ENCODE data around the gene TENT5A.

Gene TENT5A

DNA sequence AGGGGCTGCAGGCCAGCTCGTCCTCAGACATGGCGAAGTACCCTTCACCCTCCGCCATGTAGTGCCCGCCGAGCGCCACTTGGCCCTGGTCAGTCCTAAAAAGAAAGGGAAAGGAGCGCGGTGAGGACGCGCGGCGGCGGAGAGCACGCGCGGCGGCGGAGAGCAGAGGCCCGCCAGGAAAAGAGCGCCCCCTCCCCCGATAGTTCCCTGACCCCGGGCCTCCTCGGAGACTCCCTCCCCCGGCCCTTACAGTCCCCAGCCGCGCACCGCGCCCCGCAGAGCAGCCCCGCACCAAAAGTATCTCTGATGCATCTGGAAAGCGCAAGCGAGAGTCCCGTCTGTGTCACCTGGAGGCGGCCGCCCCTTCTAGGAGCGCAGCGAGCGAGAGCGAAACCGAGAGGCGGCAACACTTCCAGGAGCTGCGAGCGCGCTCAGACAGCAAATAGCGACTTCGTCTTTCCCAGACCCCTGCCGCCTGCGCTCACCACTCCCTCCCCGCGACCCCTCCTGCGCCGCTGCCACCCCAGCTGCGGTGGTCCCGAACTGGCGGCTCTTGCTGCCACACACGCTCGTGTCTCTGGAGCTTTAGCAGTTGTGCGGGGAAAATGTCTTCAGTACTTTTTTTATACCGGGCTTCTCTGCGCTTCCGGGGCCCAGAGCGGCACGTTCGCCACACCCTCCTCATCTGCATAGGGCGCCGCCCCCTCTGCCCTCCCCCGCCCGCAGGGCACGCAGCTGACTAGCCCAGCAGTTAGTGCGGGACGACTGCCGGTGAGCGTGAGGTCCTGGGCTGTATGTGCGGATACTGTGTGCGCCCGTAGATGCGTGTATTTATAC lies at the start of gene TENT5A:
TSS of gene TENT5A (minus strand) at position 598 of the 837 bp plus-strand sequence. CDS start at position 58, 540 bp downstream.
- H3K27ac ChIP-seq, result peak within 1 kb of the TSS; percentile 80
- TF ChIP-seq, protein P1, sequence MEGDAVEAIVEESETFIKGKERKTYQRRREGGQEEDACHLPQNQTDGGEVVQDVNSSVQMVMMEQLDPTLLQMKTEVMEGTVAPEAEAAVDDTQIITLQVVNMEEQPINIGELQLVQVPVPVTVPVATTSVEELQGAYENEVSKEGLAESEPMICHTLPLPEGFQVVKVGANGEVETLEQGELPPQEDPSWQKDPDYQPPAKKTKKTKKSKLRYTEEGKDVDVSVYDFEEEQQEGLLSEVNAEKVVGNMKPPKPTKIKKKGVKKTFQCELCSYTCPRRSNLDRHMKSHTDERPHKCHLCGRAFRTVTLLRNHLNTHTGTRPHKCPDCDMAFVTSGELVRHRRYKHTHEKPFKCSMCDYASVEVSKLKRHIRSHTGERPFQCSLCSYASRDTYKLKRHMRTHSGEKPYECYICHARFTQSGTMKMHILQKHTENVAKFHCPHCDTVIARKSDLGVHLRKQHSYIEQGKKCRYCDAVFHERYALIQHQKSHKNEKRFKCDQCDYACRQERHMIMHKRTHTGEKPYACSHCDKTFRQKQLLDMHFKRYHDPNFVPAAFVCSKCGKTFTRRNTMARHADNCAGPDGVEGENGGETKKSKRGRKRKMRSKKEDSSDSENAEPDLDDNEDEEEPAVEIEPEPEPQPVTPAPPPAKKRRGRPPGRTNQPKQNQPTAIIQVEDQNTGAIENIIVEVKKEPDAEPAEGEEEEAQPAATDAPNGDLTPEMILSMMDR (conservative IDR thresholded peaks at IDR 0.05), result peak; percentile 18

DNA sequence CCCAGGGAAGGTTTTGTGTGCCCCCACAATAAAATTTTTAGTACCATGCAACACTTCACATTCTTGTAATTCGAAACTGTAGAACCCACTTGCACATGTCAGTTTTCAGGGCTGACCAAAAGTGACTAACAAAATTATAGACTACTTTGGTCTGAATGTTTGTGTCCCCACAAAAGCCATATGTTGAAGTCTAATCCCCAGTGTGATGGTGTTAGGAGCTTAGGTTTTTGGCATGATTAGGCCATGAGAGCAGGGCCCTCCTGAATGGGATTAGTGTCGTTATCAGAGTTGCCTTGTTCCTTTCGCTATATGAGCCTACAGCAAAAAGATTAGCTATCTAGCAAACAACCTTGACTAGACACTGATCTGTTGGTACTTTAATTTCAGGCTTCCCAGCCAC lies 49.0 kb upstream of the TENT5A start:
- H3K27ac ChIP-seq, result no peak overlapping the region
- TF ChIP-seq, protein P1 (conservative IDR thresholded peaks at IDR 0.05), result no peak

- TF ChIP-seq, protein P1 (conservative IDR thresholded peaks at IDR 0.05), result no peak
- no peak overlapping the region for H3K27ac ChIP-seq
Observed at GRCh38 chr6:81800666-81801065, 48.2 kb upstream of the TENT5A start.

DNA sequence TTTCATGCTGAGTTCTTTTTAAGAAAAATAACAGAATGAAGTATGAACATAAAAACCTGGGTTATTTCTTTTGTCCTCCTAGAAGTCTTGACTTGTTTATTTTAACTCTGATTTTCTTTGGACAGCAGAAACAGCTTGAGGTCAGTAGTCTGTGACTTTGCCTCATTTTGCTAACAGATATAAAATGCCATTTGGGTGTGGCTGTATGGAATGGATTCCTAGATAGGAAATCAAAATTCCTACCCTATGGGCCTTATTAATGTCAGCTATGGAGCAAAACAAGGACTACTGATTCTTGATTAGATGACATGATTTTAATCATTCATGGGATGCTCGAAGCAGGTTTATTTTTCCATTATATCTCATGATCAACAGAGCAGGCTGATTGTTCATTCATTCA lies 46.8 kb upstream of the TENT5A start:
- TF ChIP-seq, protein P1 (conservative IDR thresholded peaks at IDR 0.05), result no peak
- H3K27ac ChIP-seq, result no peak overlapping the region

- TF ChIP-seq, protein P1 (conservative IDR thresholded peaks at IDR 0.05), result no peak
- H3K27ac ChIP-seq, result no peak overlapping the region
Observed at GRCh38 chr6:81797591-81797990, 45.1 kb upstream of the TENT5A start.

- TF ChIP-seq, protein P1 (conservative IDR thresholded peaks at IDR 0.05), result no peak
- H3K27ac ChIP-seq, result no peak overlapping the region
Observed at GRCh38 chr6:81795890-81796289, 43.4 kb upstream of the TENT5A start.

DNA sequence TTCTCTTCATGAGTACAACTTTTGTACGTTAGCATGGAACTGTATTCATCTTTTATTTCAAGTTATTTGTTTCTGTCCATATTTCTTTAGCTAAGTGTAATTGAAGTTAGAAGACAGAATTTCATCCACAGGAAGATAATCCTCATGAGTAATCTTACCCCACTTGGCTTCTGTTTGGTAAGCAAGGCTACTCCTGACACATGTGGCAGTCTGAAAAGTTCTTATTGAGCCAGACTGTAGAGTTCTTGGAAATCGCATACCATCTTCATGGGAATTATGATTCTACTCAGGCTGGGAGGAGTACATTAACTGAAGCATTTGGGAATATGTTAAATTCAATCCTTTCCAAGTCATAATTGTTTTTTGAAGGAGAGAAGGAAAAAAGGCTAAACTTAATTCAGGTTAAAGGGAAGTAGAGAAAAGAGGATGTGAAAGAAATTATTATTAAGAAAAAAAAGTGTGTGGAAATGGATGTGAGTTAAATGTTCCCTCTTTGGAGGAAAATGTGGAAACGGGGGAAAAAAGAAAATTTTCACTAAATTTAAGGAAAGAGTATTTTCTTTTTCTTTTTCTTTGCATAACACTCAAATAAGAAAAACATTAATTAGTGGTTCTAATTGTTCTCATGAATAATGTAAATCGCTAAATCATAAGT lies 41.5 kb upstream of the TENT5A start:
- H3K27ac ChIP-seq, result no peak overlapping the region
- TF ChIP-seq, protein P1 (conservative IDR thresholded peaks at IDR 0.05), result no peak

Measured in VCaP (cell line).